PC-3 (cell line): Measurements from ENCODE around the gene ERFL. TPM values are rescaled to one million over a fixed set of nuclear protein-coding genes. Genes with fewer than 3 reads are reported as not detected.

ENCODE experiments used
- ATAC-seq: fragments of 200-7000 bp; cut with Tn5 transposase; 2 replicates; pipeline ENCODE4 v1.9.1; 2020; ENCODE audit warnings: mild to moderate bottlenecking, moderate library complexity
- BruUV-seq: library from RNA; stranded (reverse); fragments of 400-500 nt; replicated peaks from 2 replicates; lab custom pipeline; 2021; lab: Mats Ljungman, UMichigan
- CTCF ChIA-PET: fragments of 300-600 bp; sonication (Branson Sonifier 250); formaldehyde crosslinking; loops from one replicate; lab custom pipeline; 2022; ENCODE audit warnings: antibody characterized with exemption; lab: Charles Lee
- POLR2A ChIA-PET: fragments of 300-600 bp; sonication (Branson Sonifier 250); formaldehyde crosslinking; loops from one replicate; lab custom pipeline; 2022; ENCODE audit warnings: antibody characterized with exemption; ENCODE audit not compliant: unreplicated experiment; lab: Charles Lee
- DNase-seq: peaks from one replicate; pipeline ENCODE4 v3.0.0-alpha.2; 2015
- H2AFZ ChIP-seq: fragments of 300-600 bp; sonication (generic); 2 replicates; pipeline ENCODE4 v1.6.0; 2016; ENCODE audit warnings: antibody characterized with exemption, low read length
- H3F3A ChIP-seq: fragments of 300-600 bp; sonication (generic); one replicate; pipeline ENCODE4 v1.6.0; 2017; ENCODE audit warnings: antibody characterized with exemption, low read length, control low read depth, mild to moderate bottlenecking; ENCODE audit not compliant: unreplicated experiment
- H3K27ac ChIP-seq: fragments of 300-600 bp; sonication (generic); 2 replicates; pipeline ENCODE4 v1.5.1; 2016; ENCODE audit warnings: mild to moderate bottlenecking, low read length
- H3K27me3 ChIP-seq: fragments of 300-600 bp; sonication (generic); 2 replicates; pipeline ENCODE4 v1.6.1; 2016; ENCODE audit warnings: low read length, mixed read lengths
- H3K36me3 ChIP-seq: fragments of 300-600 bp; sonication (generic); 2 replicates; pipeline ENCODE4 v1.6.1; 2016; ENCODE audit warnings: low read depth, mixed run types, low read length, mixed read lengths
- H3K4me1 ChIP-seq: fragments of 300-600 bp; sonication (generic); 2 replicates; pipeline ENCODE4 v1.5.1; 2016; ENCODE audit warnings: low read length; ENCODE audit not compliant: insufficient read depth
- H3K4me2 ChIP-seq: fragments of 300-600 bp; sonication (generic); 2 replicates; pipeline ENCODE4 v1.6.0; 2016; ENCODE audit warnings: low read length
- H3K4me3 ChIP-seq: fragments of 300-600 bp; sonication (generic); 2 replicates; pipeline ENCODE4 v1.5.1; 2016; ENCODE audit warnings: mild to moderate bottlenecking, low read length, mixed read lengths
- H3K79me2 ChIP-seq: fragments of 300-600 bp; sonication (generic); 2 replicates; pipeline ENCODE4 v1.6.1; 2017; ENCODE audit warnings: low read length, mixed read lengths
- H3K9ac ChIP-seq: fragments of 300-600 bp; sonication (generic); 2 replicates; pipeline ENCODE4 v1.6.0; 2016; ENCODE audit warnings: mild to moderate bottlenecking, low read length
- H3K9me2 ChIP-seq: fragments of 300-600 bp; sonication (generic); replicated peaks from 2 replicates; pipeline ENCODE4 v1.6.1; 2016; ENCODE audit warnings: mixed run types, low read length, mixed read lengths
- H3K9me3 ChIP-seq: fragments of 300-600 bp; sonication (generic); 2 replicates; pipeline ENCODE4 v1.6.1; 2016; ENCODE audit warnings: low read length, mixed read lengths
- H4K20me1 ChIP-seq: fragments of 300-600 bp; sonication (generic); 2 replicates; pipeline ENCODE4 v1.6.1; 2016; ENCODE audit warnings: low read length, mixed read lengths
- EZH2 ChIP-seq: fragments of 300-600 bp; sonication (generic); IDR thresholded peaks from one replicate; pipeline ENCODE4 v1.6.1; 2017; ENCODE audit warnings: antibody characterized with exemption, mild to moderate bottlenecking, low read length; ENCODE audit not compliant: unreplicated experiment
- EZH2phosphoT487 ChIP-seq: fragments of 300-600 bp; sonication (generic); IDR thresholded peaks from 2 replicates; pipeline ENCODE4 v1.6.1; 2018; ENCODE audit warnings: mild to moderate bottlenecking, antibody characterized with exemption, low read length, borderline replicate concordance
- intact Hi-C: fragments of 100-400 bp; cut with micrococcal nuclease; formaldehyde crosslinking; loops from 2 replicates; pipeline ENCODE4 v1.9.0; 2023
- total RNA-seq: library from RNA; depleted of rRNA; stranded (reverse); fragments of >200 nt; gene quantifications from 2 replicates; pipeline ENCODE4 v1.2.3, GENCODE V29; 2014
- TF ChIP-seq, protein P1 (sequence below): fragments of 300-600 bp; sonication (generic); conservative IDR thresholded peaks from 2 replicates; pipeline ENCODE4 v1.5.1; 2017; ENCODE audit warnings: antibody characterized with exemption, low read depth, mild to moderate bottlenecking, low read length

Gene ERFL
- total RNA-seq, 1 experiment from 2014 or later, result 0.11 TPM

DNA sequence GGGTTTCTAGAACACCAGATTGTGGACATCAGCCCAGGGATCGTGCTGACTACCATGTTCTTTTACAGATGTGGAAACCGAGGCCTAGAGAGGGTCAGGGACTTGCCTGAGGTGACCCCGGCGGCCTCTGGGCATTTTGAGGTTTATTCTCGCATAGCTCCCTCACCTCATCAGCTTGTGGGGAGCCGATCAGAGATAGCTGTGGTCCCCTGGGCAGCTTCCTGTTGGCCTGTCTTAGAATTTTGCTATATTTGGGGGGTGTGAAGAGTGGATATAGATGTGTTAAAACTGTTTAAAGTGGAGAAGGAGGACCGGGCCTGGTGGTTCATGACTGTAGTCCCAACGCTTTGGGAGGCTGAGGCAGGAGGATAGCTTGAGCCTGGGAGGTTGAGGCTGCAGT lies 38.4 kb downstream of the ERFL start:
- Histone ChIP-seq H3K4me3 (no peak overlapping the region), H3K9me2 (no peaks in the 10 kb centered on the region), H3K79me2 (peaks cover 31% of the 10 kb centered on the region), H2AFZ (no peak overlapping the region), H3K4me2 (no peak overlapping the region), H3K27me3 (no peaks in the 10 kb centered on the region), H4K20me1 (no peaks in the 10 kb centered on the region), H3K9me3 (no peaks in the 10 kb centered on the region), H3K36me3 (peaks cover 6% of the 10 kb centered on the region), H3K27ac (no peak overlapping the region), H3K9ac (no peak overlapping the region), H3F3A (no peaks in the 10 kb centered on the region), H3K4me1 (peaks cover 31% of the 10 kb centered on the region)
- CTCF ChIA-PET, result no interaction called here
- BruUV-seq, result no TSS peak
- TF ChIP-seq EZH2phosphoT487 (no peak), EZH2 (no peak)
- TF ChIP-seq, protein P1, sequence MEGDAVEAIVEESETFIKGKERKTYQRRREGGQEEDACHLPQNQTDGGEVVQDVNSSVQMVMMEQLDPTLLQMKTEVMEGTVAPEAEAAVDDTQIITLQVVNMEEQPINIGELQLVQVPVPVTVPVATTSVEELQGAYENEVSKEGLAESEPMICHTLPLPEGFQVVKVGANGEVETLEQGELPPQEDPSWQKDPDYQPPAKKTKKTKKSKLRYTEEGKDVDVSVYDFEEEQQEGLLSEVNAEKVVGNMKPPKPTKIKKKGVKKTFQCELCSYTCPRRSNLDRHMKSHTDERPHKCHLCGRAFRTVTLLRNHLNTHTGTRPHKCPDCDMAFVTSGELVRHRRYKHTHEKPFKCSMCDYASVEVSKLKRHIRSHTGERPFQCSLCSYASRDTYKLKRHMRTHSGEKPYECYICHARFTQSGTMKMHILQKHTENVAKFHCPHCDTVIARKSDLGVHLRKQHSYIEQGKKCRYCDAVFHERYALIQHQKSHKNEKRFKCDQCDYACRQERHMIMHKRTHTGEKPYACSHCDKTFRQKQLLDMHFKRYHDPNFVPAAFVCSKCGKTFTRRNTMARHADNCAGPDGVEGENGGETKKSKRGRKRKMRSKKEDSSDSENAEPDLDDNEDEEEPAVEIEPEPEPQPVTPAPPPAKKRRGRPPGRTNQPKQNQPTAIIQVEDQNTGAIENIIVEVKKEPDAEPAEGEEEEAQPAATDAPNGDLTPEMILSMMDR, result no peak
- POLR2A ChIA-PET, result no interaction called here
- DNase-seq, result no peak
- intact Hi-C loops, result loop anchor here (5.0 kb wide), 2 partner anchors 47 to 67 kb away; partner anchors contain the start of gene RABAC1
- no peak for ATAC-seq

DNA sequence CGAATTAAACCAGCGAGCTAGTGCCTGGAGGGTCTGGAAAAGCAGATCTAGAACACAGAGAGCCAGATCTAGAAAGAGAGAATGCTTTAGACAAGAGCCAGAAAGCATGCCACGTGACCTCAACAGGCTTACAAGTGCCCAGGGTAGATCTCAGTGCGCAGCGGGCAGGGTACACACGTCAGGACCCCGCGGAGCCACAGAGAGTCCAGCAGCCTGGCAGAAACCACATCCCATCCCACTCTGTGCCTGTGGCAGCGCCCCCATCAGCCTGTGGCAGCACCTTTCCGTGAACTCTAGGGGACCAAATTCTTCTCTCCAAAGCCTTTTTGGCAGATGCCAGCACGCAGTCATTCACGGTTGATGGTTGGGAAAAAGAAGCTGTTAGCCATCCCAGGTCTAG lies 39.3 kb downstream of the ERFL start:
- Histone ChIP-seq H3K9me3 (no peaks in the 10 kb centered on the region), H3K9me2 (no peaks in the 10 kb centered on the region), H3K4me1 (peaks cover 32% of the 10 kb centered on the region), H3K27ac (no peak overlapping the region), H3K4me3 (no peak overlapping the region), H3F3A (no peaks in the 10 kb centered on the region), H3K79me2 (peaks cover 38% of the 10 kb centered on the region), H3K4me2 (no peak overlapping the region), H4K20me1 (no peaks in the 10 kb centered on the region), H3K36me3 (peaks cover 6% of the 10 kb centered on the region), H3K27me3 (no peaks in the 10 kb centered on the region), H2AFZ (no peak overlapping the region), H3K9ac (no peak overlapping the region)
- no peak for DNase-seq
- no peak for ATAC-seq
- BruUV-seq, result no TSS peak
- TF ChIP-seq EZH2, result no peak
- TF ChIP-seq, protein P1, result no peak
- TF ChIP-seq EZH2phosphoT487, result no peak
- ChIA-PET POLR2A (no interaction called here), CTCF (no interaction called here)
- intact Hi-C loops, result loop anchor here (5.0 kb wide), 2 partner anchors 48 to 68 kb away; partner anchors contain the start of gene RABAC1

DNA sequence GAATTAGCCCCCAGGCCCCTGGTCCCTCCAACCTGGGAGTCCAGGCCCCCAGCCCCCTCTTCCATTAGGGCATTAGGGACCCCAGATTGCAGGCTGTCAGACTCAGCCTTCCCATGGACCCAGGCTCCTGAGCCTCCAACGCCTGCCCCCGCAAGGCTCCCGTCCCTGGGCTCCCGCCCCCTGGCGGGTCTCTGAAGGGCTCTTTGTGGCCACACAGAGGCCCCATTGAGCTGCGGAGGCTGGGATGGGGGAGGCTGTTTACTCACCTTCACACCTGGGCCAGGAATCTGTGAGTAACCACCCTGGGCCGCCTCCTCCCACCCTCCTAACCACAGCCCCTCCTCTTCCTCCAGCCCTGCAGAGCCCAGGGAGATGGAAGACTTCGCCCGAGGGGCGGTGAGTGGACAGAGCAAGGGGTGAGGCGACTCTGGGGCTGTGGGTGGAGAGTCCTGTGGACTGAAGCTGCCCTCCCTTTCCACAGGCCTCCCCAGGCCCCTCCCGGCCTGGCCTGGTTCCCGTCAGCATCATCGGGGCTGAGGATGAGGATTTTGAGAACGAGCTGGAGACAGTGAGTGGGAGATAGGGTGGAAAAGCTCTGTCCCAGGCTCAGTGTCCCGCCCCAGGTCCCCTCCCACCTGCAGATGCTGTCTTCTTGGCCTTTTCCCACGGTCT lies 40.4 kb downstream of the ERFL start:
- BruUV-seq, result no TSS peak
- Histone ChIP-seq H3K4me1 (peaks cover 32% of the 10 kb centered on the region), H3K79me2 (peaks cover 45% of the 10 kb centered on the region), H3K36me3 (peaks cover 6% of the 10 kb centered on the region), H3K27ac (peak overlapping the region; percentile 87), H3K4me2 (peak overlapping the region; percentile 82), H3K9me2 (no peaks in the 10 kb centered on the region), H3K27me3 (no peaks in the 10 kb centered on the region), H3K9ac (peak overlapping the region; percentile 73), H3K4me3 (peak overlapping the region; percentile 41), H2AFZ (no peak overlapping the region), H4K20me1 (no peaks in the 10 kb centered on the region), H3F3A (no peaks in the 10 kb centered on the region), H3K9me3 (no peaks in the 10 kb centered on the region)
- intact Hi-C loops, result loop anchor here (5.0 kb wide), 2 partner anchors 49 to 69 kb away; partner anchors contain the start of gene RABAC1
- POLR2A ChIA-PET, result interaction anchor here (0.6 kb wide), 1 partner anchor 232 kb away, joined by 10 read pairs; no protein-coding TSS in a partner anchor
- no peak for TF ChIP-seq EZH2
- TF ChIP-seq, protein P1, result peak; percentile 63
- ATAC-seq (peak; percentile 74), DNase-seq (peak; percentile 95)
- CTCF ChIA-PET, result interaction anchor here (1.6 kb wide), 1 partner anchor 42 kb away, joined by 4 read pairs; no protein-coding TSS in a partner anchor
